ENCODE measurements around the gene DAP.

The DAP gene

GRCh38 chr5:10708189-10708944 is 52.7 kb downstream of the DAP start:
- DNase-seq = no peak

GRCh38 chr5:10707198-10708142 is 53.6 kb downstream of the DAP start:
- no peak for DNase-seq

GRCh38 chr5:10706326-10706725 is 54.7 kb downstream of the DAP start:
- DNase-seq = no peak

GRCh38 chr5:10705747-10706146 is 55.3 kb downstream of the DAP start:
- DNase-seq = no peak

- no peak for DNase-seq
These were observed 55.9 kb downstream of the DAP start for GRCh38 chr5:10704949-10705621.

DNA sequence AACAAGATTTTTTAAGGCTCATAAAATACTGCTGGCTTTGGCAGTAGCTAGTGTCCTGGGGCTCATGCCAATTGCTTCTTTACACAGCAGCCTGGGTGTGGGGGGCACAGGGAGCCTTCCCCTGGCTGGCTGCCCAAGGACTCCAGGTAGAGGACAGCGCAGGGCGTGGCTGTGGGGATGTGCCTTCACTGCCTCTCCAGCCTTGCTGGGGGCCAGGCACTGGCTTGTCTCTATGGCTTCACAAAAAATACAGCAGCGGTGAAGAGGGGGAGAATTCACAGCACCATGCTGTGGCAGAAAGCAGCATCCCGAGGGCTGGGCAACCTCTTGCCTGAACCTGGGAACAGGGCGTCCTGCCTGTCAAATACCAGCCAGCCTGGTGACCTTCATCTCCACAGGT is 57.4 kb downstream of the DAP start:
- no peak for DNase-seq

- no peak for DNase-seq
These were observed 58.0 kb downstream of the DAP start for GRCh38 chr5:10702911-10703491.

DNA sequence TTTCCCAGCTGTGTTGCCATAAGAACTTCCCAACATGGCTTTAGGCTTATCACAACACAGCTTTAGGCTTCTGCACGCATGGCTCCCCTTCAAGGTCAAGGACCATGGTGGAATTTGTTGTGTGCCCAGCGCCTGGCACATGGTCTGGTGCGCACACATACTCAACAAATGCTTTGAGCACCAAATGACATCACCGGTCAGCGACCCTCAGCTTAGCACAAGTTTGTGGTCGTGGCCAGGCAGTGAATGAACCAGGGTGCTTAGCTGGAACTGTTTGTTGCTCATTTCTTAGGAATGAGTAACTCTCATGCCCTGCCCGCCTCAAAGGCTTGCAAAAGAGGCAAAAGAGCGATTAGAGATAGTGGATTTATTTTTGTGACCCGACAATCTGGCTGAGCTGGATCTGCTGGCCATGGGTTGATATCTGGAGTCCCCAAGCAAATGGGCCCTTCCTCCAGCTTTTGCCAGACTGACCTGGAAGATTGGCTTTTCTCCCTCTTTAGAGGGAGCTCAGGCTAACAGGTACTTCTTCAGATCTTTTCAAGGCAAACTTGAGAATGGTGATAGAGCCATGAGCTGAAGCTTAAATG is 58.9 kb downstream of the DAP start:
- no peak for DNase-seq

GRCh38 chr5:10701567-10702039 is 59.4 kb downstream of the DAP start:
- DNase-seq = peak; percentile 59

GRCh38 chr5:10700516-10700915 is 60.5 kb downstream of the DAP start:
- DNase-seq = no peak

DNA sequence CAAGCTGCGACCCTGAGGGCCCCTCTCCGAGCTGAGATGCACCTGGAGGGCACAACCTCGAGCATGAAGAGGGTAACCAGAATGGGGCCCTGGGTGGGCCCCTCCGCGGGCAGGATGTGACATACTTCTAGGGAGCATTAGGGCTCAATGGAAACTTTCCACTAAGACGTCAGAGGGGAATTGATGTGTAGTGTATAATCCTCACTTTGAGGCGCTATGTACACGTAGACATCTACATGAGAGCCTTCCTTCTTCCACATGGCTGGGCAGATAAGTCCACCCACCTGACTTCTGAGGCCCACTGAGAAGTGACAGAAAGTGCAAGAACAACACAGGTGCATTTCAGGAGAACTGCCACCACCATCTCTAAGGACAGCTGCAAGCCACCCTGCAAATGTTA is 61.0 kb downstream of the DAP start:
- no peak for DNase-seq

DNA sequence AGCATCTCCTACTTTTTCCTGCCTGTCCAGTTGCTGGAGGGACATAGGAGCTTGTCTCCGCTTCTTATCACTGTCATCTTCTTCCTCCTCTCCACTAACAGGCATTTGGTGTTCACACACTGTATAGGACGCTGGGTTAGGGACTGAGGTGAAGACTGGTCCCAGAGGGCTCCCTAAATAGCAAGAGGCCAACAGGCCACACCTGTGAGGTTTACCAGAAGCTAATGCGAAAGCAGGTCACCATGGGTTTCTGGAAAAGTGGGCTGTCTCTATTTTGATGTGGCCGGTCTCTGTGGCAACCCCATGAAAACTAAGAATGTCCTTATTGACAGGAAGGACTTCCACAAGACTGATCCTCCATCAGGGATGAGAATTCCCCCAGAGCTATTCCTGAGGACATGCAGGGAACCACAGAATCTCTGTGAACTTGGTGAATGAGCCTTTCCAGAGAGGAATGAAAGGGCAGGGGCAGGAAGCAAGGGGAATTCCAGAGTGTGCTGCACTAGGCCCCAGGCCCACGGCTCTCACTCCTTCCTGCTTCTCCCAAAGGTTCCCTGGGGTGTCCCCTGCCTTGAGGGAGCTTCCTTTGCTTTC is 61.7 kb downstream of the DAP start:
- no peak for DNase-seq

GRCh38 chr5:10695759-10696543 is 65.1 kb downstream of the DAP start:
- no peak for DNase-seq

DNA sequence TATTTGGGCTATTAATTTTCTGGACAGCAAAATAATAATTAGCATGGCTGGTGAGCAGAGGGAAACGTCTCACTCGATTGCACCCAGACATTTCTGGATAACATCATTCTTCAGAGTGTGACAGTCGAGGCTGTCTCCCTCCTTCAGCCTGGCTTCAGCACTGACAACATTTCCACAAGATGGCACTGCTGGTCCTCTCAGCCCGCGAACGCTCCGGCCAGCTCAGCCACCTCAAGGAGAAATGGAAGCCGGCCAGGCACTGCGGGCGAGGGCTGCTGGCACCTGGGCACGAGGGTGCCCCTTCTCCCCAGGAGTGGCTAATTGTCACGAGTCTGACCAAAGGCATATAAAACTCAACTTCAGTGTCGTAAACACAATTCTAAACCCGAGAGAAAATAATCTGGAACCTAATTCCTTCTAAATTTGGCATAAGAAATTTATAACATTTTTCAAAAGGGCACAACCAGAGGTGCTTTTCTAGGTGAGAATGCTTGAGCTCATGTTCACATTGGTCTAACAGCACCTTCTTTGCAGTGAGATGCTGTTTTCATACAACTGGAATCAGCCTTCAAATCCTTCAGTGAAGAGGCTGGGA is 65.9 kb downstream of the DAP start:
- DNase-seq = peak; percentile 32

DNA sequence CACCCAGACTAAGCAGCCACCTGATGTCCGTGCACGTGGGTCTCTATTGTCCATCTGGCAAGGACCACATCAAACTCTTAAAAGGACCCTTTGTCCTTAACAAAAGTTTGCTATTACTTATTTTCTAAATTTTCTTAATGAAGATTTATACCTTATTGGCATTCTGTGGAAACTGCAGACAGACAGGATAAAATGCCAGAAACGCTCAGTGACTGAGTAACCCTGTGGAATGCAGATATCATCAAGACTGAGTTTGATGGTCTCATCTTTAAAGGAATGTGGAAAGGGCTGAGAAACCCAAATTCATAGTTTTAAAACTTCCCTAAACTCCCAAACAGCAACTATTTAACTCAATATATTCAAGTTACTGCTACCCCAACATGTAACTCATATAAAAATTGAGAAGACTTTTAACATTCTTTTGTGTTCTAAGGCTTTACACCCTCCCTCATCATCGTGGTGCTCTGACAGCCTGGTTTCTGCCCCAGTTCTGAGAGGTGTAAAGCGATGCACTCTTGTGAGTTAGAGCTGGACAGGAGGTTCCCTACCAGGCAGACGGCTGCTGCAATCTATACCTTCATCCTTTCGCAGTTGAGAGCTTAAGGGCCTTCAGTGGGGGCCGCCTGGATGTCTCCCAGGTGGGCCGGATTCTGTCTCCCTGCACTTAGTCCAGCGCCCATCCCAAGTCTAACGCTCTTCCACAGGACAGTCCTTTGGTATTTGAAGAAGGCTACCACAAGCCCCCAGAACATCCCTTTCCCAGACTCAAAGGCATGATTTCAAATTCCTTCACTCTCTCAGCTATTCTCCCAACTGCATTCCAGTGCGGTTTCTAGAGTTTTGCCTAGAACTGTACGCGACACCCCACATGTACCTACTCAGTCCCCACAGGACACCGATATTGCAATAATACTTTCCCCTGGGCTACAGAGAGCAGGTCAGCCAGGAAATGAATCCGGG is 68.9 kb downstream of the DAP start:
- DNase-seq = no peak

DNA sequence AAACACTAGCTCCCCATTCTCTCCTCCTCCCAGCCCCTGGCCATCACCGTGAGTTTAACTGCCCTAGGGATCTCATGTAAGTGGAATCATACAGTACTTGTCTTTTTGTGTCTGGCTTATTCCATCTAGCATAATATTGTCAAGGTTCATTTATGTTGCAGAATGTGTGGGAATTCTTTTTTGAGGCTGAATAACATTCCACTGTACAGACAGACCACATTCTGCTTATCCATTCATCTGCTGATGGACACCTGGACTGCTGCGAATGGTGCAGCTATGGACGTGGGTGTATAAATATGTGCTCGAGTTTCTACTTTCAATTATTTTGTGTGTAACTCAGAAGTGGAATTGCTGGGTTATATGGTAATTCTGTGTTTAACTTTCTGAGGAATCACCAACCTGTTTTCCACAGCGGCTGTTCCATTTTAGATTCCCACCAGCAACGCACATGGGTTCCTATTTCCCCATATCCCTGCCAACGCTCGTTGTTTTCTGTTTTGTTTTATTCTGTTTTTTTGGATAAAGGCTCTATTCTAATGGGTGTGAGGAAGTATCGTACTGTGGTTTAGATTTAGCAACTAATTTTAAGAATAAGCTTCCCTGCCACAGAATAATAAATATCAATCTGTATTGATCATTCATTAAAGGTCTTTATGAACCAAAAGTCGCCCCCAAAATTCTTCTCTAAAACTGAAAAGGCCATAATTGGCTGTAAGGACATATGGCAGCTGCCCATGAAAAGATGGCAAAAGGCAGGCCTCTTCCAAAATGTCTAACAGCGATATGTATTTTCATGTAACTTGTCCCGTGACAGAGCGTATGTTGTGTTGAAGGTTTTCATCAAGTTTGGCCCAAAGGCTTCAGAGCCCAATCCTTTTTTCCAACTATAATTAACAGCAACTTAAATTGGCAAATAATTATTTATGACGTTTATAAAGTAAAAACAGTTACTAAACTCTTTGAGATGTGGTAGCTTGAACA is 70.3 kb downstream of the DAP start:
- DNase-seq = no peak

DNA sequence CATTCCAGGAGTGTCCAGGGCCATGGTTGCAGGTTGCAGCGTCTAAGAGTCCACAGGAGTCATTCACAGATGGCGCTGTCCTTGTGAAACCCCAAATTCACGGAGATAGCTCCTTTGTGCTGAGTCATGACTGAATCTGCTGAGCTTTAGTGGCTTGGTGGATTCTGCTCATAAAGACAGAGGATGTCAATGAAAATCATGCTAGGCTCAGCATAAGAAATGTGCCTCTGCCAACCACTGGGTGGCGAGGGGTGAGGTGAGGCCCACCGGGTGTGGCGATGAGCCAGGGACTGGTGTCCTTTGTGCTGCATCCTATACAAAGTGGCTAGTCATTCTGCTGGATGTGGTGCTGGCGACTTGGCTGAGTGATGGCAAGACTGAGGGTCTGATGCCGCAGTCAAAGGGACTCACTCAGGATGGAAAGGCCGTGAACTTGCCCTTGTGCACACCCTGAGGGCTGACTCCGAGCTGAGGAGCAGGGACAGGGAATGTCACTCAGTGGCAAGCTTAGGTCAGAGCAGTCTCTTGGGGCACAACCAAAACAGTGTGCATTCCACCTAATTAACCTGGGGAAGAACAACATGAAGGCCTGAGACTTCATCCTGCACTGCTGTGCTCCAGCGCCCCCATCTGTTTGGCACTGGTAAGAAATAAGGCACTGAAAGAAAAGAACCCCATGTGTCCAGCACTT is 71.5 kb downstream of the DAP start:
- DNase-seq = peak; percentile 72
